ENCODE results near the gene PPP1CA.

Gene PPP1CA

DNA sequence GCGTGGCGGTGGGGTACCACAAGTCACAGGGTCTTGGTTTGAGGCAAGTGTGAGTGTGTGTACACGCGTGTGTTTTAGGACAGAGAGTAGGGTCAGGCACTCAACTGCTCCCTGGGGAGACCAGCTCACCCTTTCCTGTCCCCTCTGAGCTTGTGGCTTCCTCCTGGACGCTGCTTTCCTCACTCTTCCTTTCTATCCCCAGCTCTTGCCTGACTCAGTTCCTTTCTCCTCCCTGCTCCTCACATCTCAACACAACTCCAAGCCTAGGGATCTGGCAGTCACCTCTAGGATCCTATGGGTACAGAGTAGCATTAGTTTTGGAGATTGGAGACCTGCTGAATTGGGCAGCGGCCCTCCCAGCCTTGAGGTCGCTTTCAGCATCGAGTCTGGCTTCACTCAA lies 32.4 kb downstream of the PPP1CA start:
- DNase-seq (ENCODE audit: low spot score): no peak

DNA sequence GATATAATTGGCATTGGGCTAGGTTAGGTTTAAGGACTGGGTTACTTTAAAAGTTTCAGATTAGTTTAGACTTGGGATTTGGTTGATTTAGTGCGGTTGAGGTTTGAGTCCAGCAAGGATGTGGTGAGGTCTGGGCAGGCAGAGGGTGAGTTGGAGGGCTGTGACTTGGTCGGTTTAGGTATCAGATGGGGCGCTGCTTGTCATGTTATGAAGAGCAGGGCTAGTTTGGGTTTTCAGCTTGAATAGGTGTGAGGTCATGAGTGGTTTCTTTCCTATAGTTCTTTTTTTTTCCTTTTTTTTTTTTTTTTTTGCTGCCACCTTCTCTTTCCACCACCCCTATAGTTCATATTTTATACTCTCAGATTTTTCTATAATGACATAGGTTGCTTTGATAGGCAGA lies 33.0 kb downstream of the PPP1CA start:
- DNase-seq (ENCODE audit: low spot score): no peak

GRCh38 chr11:67367761-67368227 lies 33.9 kb downstream of the PPP1CA start:
- DNase-seq (ENCODE audit: low spot score): no peak

DNA sequence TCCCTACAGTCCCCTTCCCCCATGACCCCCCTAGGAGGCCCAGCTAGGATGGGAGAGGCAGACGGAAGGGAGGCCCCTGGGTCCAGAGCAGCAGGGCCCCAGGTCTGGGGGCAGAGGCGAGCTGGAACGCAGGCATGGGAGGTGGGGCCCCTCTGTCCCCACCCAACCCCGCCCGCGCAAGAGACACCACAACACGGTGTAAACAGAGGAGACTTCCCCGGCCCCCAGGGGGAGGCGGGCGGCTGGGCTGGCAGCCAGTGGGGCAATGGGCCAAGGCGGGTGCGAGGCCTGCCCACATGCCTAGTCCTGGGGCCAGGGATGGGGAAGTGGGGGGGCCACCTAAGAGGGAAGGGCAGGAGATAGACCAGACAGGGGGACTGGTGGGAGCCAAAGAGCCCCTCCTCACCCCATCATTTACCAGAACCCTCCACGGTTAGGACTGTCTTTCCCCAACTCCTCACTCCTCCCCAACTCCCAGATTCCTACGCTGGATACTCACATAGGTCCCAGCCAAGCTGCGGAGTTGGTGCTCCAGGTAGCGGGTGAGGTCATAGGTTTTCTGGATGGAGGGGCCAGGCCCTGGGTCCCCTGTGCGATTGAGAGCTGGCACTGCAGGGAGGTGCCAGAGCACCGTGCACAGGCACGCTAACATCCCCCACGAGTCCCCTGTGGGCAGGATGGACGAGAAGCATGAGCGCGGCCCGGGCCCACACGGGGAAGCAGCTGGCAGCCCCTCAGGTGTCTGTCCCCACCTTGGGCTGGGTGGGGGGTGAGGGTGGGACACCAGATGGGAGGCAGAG lies 34.5 kb downstream of the PPP1CA start:
- DNase-seq (ENCODE audit: low spot score): no peak

DNA sequence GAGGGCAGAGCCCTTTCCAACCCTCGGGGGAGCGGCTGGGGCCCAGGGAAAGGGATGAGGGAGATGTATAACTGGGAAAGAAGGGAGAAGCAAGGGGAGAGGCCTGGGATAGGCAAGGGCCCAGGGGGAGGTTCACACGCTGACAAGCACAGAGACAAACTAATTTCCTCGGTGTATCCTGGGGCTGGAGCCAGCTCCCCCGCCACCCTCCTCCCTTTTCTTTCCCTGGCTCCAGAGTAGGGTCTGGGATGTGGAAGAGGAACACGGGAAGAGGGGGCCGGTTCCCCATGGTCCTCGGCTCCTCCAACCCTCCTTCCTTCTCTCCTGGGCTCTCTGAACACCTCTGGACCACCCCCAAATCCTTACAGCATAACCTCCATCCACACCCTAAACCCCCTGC lies 35.1 kb downstream of the PPP1CA start:
- no peak for DNase-seq (ENCODE audit: low spot score)

DNA sequence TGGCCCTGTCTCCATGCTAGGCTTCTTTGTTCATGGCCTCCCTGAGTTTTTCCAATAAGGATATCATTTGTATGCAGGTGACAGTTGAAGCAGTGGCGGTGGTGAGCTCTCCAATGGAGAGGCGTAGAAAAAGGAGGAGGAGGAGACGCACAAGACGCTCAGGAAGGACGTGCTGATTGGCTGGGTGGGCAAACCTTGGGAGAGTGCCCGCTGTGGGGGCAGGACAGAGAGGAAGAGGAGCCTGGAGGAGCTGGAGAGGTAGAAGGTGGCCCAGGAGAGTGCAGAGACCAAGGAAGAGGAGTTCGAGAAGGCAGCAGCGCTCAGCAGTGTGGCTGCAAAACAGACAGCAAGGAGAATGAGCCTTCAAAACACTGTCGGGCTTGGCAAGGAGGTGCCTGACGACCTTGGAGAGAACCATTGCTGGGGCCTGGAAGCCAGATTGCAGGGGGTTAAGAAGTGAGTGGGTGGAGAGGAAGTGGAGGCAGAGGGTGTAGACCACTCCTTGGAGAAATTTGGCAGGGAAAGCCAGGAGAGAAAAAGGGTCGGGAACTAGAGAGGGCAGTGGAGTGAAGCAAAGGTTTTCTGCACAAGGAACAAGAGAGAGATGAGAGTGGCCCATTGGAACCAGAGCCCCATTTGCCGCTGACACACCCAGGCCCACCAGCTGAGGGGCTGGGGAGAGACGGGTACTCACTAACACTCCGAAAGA lies 35.8 kb downstream of the PPP1CA start:
- no peak for DNase-seq (ENCODE audit: low spot score)

DNA sequence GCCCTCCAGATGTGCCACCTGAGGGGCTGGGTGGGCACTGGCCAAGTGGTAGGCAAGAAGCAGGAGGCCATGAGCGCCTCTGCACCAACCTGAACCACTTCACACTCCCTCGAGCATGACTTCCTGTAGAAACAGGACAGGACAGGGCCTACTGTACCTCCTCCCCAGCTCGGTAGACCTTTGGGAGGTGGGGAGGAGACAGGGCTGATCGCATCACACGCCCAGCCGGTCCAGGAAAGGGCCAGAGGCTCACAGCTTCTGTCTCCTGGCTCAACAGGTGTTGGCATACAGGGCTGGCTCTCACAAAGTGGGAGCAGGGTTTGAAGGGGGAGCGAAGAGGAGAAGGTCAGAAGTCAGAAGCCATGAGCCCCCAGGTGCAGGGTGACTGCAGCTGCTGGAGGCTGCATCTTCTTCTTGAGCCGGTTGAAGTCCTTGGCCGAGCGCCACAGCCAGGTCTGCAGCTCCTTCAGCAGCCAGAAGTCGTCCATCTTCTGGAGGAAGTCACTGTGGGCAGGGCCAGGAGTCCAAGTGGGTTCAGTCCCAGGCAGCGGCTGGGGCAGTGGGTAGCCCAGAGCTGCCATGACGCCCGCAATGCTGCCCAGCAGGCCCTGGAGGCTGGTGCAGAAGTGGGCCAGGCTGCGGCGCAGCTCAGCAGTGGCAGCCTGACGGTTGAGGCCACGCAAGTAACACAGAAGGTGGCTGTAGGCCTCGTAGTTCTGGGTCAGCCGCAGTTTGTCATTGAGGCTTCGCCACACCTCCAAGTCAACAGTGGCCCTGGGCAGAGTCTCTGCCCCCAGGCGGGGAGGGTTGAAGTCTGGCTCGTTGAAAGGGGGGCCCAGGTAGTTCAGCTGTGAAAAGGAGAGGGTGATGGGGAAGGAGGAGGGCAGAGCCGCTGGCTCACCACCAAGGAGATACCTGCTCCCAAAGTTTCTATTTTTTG lies 36.6 kb downstream of the PPP1CA start:
- no peak for DNase-seq (ENCODE audit: low spot score)

DNA sequence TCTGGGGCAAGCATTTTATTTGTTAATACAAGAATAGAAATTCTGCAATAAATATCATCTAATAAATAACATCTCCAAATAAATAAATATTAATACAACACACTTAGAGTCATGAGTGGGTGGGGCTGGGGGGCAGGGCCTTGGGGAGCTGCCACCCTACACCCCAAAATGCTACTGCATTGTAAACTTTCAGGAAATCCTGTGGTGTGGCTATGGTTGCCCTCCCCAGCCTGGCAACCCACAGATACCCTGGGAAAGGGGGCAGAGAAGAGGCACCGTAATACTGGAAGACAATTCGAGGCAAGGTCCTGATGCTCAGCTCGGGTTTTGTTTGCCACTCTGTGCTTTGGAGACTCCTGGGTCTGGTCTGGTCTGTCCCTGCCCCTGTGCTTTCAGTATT lies 37.5 kb downstream of the PPP1CA start:
- DNase-seq (ENCODE audit: low spot score): no peak

DNA sequence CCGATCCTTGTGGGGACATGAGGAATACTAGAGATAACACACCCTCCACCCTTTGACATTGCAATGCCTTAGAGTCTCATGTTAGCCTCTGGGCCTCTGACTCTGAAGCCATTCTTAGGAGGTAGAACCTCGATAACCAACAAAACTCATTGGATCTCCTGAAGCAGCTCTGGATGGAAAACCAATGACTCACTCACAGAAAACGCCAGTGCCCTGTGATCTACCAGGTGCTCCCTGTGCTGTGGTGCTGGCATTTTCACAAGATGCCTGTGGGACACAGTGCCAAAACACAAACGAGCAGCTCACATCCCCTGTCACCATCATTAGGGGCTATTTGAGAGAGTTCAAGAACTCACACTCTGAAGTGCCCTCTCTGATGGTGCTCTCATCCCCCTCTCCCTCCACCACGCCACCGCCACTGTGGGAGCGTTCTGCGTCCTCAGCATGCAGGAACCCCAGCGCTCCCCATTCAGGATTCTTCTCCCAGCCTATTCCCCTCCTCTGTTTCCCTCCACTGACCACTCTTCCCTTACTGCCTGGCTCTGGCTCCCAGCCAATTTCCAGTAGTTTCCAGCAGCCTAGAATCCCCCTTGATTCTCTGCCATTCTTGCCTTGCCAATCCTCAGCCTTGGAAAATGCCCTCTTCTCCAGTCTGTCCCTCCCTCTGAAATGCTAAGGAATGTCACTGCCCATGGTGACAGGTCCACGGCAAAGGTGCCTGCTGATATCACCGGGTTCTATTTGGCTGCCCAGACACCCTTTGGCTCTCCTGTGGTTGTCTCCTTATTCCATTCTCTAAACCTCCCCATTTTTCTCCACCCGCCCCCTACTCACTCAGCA lies 43.6 kb downstream of the PPP1CA start:
- peak; percentile 27 for DNase-seq (ENCODE audit: low spot score)

DNA sequence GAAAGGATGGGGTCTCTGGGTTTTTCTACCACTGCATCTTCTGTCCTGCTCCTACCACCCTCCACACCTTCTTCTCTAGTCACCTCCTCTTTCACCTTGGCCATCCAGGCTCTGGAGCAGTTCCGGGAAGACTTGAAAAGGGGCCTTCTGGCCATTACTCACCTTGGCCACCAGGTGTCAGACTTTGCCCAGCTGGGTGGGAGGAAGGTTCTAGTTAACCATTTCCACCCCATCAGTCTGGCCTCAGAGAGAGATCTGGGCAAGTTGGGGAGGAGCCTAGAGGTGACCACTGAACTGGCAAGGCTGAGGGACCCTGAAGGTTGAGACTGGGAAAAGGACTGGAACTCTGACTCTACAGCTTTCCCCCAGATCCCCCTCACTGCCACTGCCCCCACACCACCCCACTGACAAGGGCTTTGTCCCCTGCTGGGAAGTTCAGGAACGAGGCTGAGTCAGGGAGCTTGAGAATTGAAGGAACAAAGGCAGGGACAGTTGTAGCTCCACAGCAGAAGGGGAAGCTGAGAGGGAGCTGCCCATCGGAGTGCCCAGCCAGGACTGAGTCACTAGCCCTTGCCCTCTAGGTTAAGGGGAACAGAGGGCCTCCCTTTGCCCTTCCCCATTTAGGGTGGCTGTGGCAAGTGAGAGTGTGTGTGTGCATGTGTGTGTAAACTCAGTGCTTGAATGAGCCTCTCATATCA lies 44.6 kb downstream of the PPP1CA start:
- DNase-seq (ENCODE audit: low spot score): peak; percentile 79

GRCh38 chr11:67356387-67356863 lies 45.2 kb downstream of the PPP1CA start:
- no peak for DNase-seq (ENCODE audit: low spot score)

DNA sequence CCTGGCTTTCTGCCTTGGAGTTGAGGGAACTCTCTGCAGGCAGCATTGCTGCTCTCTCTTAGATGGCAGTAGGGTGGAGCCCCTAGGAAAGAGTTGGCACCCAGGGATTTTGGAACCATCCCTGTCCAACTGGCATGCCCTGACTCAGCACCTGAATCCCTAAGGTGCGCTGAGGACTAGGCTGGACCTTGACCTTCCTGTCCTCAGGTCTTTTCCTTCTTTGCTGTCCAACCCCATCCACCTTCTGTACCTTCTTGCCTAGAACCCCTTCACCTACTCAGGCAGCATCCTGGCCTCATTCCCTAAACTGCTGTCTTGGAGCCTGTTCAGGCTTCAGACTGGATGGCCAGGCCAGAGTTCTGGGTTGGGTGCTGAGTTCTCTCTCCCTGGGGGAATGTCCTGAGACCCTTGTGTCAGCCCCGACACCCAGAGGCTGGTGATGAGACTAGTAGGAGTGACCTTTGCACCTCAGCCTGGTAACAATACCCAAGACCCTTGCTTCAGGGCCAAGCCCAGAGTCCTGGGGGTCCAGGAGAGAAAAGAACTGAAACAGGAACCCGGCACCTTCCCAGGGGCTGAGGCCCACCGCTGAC lies 45.8 kb downstream of the PPP1CA start:
- DNase-seq (ENCODE audit: low spot score): no peak

- DNase-seq (ENCODE audit: low spot score): no peak
These were observed 46.5 kb downstream of the PPP1CA start for GRCh38 chr11:67355023-67355793.

GRCh38 chr11:67354075-67355022 lies 47.3 kb downstream of the PPP1CA start:
- peak; percentile 91 for DNase-seq (ENCODE audit: low spot score)

DNA sequence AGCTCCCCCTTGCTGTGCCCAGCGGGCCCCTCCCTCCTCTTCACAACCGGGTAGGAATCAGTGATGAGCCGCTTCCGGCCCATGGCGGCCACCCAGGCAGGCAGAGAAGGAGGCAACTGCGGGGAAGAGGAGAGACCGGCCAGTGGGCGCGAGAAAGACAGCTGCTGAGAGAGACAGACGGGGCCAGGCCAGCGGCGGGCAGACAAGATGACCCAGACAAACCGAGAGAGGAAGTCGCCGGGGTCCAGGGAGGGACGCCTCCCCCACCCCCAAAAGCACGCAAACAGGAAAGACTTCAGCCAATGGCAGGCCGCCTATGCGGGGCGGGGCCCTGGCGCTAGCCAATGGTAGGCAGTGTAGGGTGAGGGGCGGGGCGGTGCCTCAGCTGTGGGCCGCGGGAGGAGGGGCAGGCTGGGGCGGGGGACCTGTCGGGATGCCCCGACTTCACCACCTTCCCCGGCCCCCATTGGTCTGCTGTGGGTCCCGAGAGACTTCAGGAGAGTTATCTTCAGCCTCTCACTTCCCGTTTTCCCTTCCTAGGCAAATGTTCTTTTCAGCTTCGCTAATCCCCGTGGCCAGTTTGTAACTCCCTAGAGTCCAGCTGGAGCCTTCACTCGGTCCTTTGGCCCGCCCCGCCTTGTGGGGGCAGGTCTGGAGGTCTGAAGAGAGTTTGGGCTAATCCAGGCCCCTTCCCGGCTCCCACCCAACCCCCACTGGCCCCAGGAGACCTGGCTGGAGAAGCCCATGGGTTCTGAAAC lies 48.2 kb downstream of the PPP1CA start, which contains the start of gene POLD4:
POLD4 (minus strand) TSS at position 230 of the 758 bp plus-strand sequence; CDS start at position 83, 147 bp downstream.
- DNase-seq (ENCODE audit: low spot score): peak; percentile 98

- peak; percentile 48 for DNase-seq (ENCODE audit: low spot score)
These were observed 48.9 kb downstream of the PPP1CA start for GRCh38 chr11:67352546-67353316.

Data from GM03348 (cell line).